Stimulated activated CD4-positive, alpha-beta T cell treated with anti-CD3 and anti-CD28 coated beads, TNF-alpha, amount 100 ng/mL, for 1 hour (primary cell): ENCODE data around the gene CATSPER3.

Experiments used
- DNase-seq, 3 donors: peaks; one replicate each; pipeline ENCODE4 v3.0.0-alpha.2; 2020; ENCODE audit warnings: low read depth in 3 of 3, low spot score in 1 of 3

The CATSPER3 gene

GRCh38 chr5:135059000-135059923 is 91.6 kb downstream of the CATSPER3 start:
- DNase-seq = no peak

GRCh38 chr5:135060021-135060420 is 92.3 kb downstream of the CATSPER3 start:
- DNase-seq = no peak

- no peak for DNase-seq
Observed at GRCh38 chr5:135061001-135061400, 93.3 kb downstream of the CATSPER3 start.
